H1 (cell line): ENCODE measurements around the gene ZNF33A. TPM values are rescaled to one million over a fixed set of nuclear protein-coding genes. Genes with fewer than 3 reads are reported as not detected.

ENCODE experiments used
- CTCF ChIA-PET: fragments of 300-600 bp; sonication (Branson Sonifier 250); formaldehyde crosslinking; loops from one replicate; lab custom pipeline; 2021; ENCODE audit not compliant: partially characterized antibody; lab: Charles Lee
- POLR2A ChIA-PET: fragments of 300-600 bp; sonication (Branson Sonifier 250); formaldehyde crosslinking; loops from one replicate; lab custom pipeline; 2021; ENCODE audit warnings: inconsistent platforms; ENCODE audit not compliant: partially characterized antibody; lab: Charles Lee
- DNase-seq, 2 experiments: peaks; one replicate each; pipeline versions ENCODE4 v3.0.0 to v3.0.0-alpha.2; 2010 to 2022; ENCODE audit warnings: low spot score in 2 of 2, low read depth in 1 of 2, mixed read lengths in 1 of 2
- FAIRE-seq: peaks from 2 replicates; lab custom pipeline; 2011; peaks lifted over from hg19 to GRCh38; lab: Jason Lieb, UNC
- H2AFZ ChIP-seq: 2 replicates; pipeline ENCODE4 v1.8.1; 2012; ENCODE audit warnings: low read length, inconsistent platforms
- H2AK5ac ChIP-seq: 2 replicates; pipeline ENCODE4 v1.6.1; 2013; ENCODE audit warnings: low read depth, low read length
- H2BK120ac ChIP-seq: replicated peaks from 2 replicates; pipeline ENCODE3; 2013; ENCODE audit warnings: low read depth, low read length, inconsistent platforms
- H2BK12ac ChIP-seq: 2 replicates; pipeline ENCODE4 v1.6.1; 2013; ENCODE audit warnings: low read depth, low read length
- H2BK15ac ChIP-seq: 2 replicates; pipeline ENCODE4 v1.6.1; 2013; ENCODE audit warnings: low read length
- H2BK20ac ChIP-seq: 2 replicates; pipeline ENCODE4 v1.6.1; 2013; ENCODE audit warnings: low read length
- H2BK5ac ChIP-seq: 2 replicates; pipeline ENCODE4 v1.6.1; 2013; ENCODE audit warnings: low read depth, low read length
- H3K14ac ChIP-seq: 2 replicates; pipeline ENCODE4 v1.6.1; 2013; ENCODE audit warnings: inconsistent platforms; ENCODE audit not compliant: insufficient read length
- H3K18ac ChIP-seq: 2 replicates; pipeline ENCODE4 v1.6.1; 2013; ENCODE audit warnings: low read length; ENCODE audit errors: extremely low read depth
- H3K23ac ChIP-seq: 2 replicates; pipeline ENCODE4 v1.6.1; 2013; ENCODE audit warnings: inconsistent platforms; ENCODE audit not compliant: insufficient read length
- H3K23me2 ChIP-seq: 2 replicates; pipeline ENCODE4 v1.6.1; 2013; ENCODE audit warnings: low read depth, low read length
- H3K27ac ChIP-seq: 2 replicates; pipeline ENCODE4 v1.6.1; 2011; ENCODE audit warnings: low read depth, low read length, inconsistent platforms
- H3K27me3 ChIP-seq, 4 experiments: replicated peaks in 1 of 4; 1 replicate in 1 of 4; 2 replicates in 3 of 4; pipeline versions ENCODE4 v1.6.1 to v1.8.1; 2011 to 2013; ENCODE audit warnings: low read length in 3 of 4, mild to moderate bottlenecking in 3 of 4, inconsistent platforms in 2 of 4, mixed read lengths in 2 of 4, moderate library complexity in 1 of 4; ENCODE audit not compliant: control insufficient read depth in 3 of 4, insufficient read depth in 3 of 4; ENCODE audit errors: extremely low read depth in 1 of 4
- H3K36me3 ChIP-seq, 4 experiments: 2 replicates each; pipeline versions ENCODE4 v1.6.1 to v1.8.1; 2011 to 2013; ENCODE audit warnings: mild to moderate bottlenecking in 4 of 4, low read length in 3 of 4, moderate library complexity in 2 of 4, control low read depth in 1 of 4, inconsistent platforms in 1 of 4; ENCODE audit not compliant: insufficient read depth in 4 of 4, control insufficient read depth in 2 of 4
- H3K4ac ChIP-seq: replicated peaks from 2 replicates; pipeline ENCODE3; 2013; ENCODE audit warnings: low read length, low read depth, mixed read lengths, inconsistent platforms; ENCODE audit not compliant: insufficient read length
- H3K4me1 ChIP-seq, 4 experiments: replicated peaks in 1 of 4; 1 replicate in 1 of 4; 2 replicates in 3 of 4; pipeline versions ENCODE4 v1.6.1 to v1.8.1; 2011 to 2013; ENCODE audit warnings: low read length in 3 of 4, inconsistent platforms in 2 of 4, mixed read lengths in 1 of 4; ENCODE audit not compliant: insufficient read depth in 4 of 4, control insufficient read depth in 3 of 4
- H3K4me2 ChIP-seq, 2 experiments: 2 replicates each; pipeline versions ENCODE4 v1.6.1 to v1.8.1; 2011 to 2013; ENCODE audit warnings: low read depth in 2 of 2, low read length in 2 of 2, control low read depth in 1 of 2, inconsistent platforms in 1 of 2, mild to moderate bottlenecking in 1 of 2; ENCODE audit not compliant: insufficient read depth in 1 of 2
- H3K4me3 ChIP-seq, 4 experiments: fragments of 200-600, 300-600 bp in 1 of 4; sonication (generic), shearing (Covaris generic), sonication (Bioruptor Twin) in 1 of 4; 2 replicates each; pipeline versions ENCODE4 v1.5.1 to v1.8.1; 2011 to 2016; ENCODE audit warnings: low read length in 4 of 4, low read depth in 3 of 4, control low read depth in 2 of 4, inconsistent platforms in 2 of 4, mild to moderate bottlenecking in 2 of 4, mixed read lengths in 1 of 4, moderate library complexity in 1 of 4; ENCODE audit not compliant: insufficient read depth in 2 of 4; ENCODE audit errors: extremely low read depth in 1 of 4
- H3K56ac ChIP-seq: replicated peaks from 2 replicates; pipeline ENCODE3; 2013; ENCODE audit warnings: low read depth, mild to moderate bottlenecking, mixed read lengths, low read length, inconsistent platforms; ENCODE audit not compliant: insufficient read length
- H3K79me1 ChIP-seq: 2 replicates; pipeline ENCODE4 v1.6.1; 2013; ENCODE audit warnings: low read depth, low read length, control low read depth
- H3K79me2 ChIP-seq, 2 experiments: 2 replicates each; pipeline versions ENCODE4 v1.6.1 to v1.8.1; 2012 to 2013; ENCODE audit warnings: low read length in 2 of 2, mild to moderate bottlenecking in 2 of 2, inconsistent platforms in 1 of 2; ENCODE audit not compliant: insufficient read depth in 2 of 2, control insufficient read depth in 1 of 2
- H3K9ac ChIP-seq, 4 experiments: replicated peaks in 1 of 4; 1 replicate in 1 of 4; 2 replicates in 3 of 4; pipeline versions ENCODE4 v1.6.1 to v1.8.1; 2011 to 2013; ENCODE audit warnings: low read depth in 3 of 4, low read length in 3 of 4, control low read depth in 2 of 4, mild to moderate bottlenecking in 2 of 4, moderate library complexity in 2 of 4, inconsistent platforms in 1 of 4; ENCODE audit errors: extremely low read depth in 1 of 4
- H3K9me3 ChIP-seq, 2 experiments: 2 replicates each; pipeline versions ENCODE4 v1.6.1 to v1.8.1; 2012 to 2013; ENCODE audit warnings: mild to moderate bottlenecking in 2 of 2, moderate library complexity in 2 of 2, control low read depth in 1 of 2, inconsistent platforms in 1 of 2, low read depth in 1 of 2, low read length in 1 of 2, mixed read lengths in 1 of 2; ENCODE audit not compliant: insufficient read depth in 2 of 2
- H4K20me1 ChIP-seq, 2 experiments: replicated peaks in 1 of 2; 2 replicates each; pipeline versions ENCODE3 to v1.8.1; 2011 to 2013; ENCODE audit warnings: inconsistent platforms in 2 of 2, low read length in 2 of 2, mild to moderate bottlenecking in 1 of 2; ENCODE audit not compliant: insufficient read depth in 2 of 2, control insufficient read depth in 1 of 2
- H4K5ac ChIP-seq: 2 replicates; pipeline ENCODE4 v1.6.1; 2013; ENCODE audit warnings: low read length, low read depth, mixed read lengths, inconsistent platforms; ENCODE audit not compliant: insufficient read length
- H4K8ac ChIP-seq: 2 replicates; pipeline ENCODE4 v1.8.0; 2013; ENCODE audit warnings: mild to moderate bottlenecking, moderate library complexity, low read length, inconsistent platforms; ENCODE audit not compliant: insufficient read depth; ENCODE audit errors: extremely low read depth
- H4K91ac ChIP-seq: replicated peaks from 2 replicates; pipeline ENCODE3; 2013; ENCODE audit warnings: low read length, mixed read lengths, inconsistent platforms; ENCODE audit not compliant: insufficient read length
- ASH2L ChIP-seq: fragments of 200-600, 300-600 bp; sonication (generic); IDR thresholded peaks from one replicate; pipeline ENCODE4 v1.7.1; 2017; ENCODE audit warnings: low read length
- BACH1 ChIP-seq: IDR thresholded peaks from 2 replicates; pipeline ENCODE4 v1.6.1; 2012; ENCODE audit warnings: low read length, improper control_type of control experiment
- KDM1A ChIP-seq: fragments of 200-600, 300-600 bp; sonication (generic); IDR thresholded peaks from 2 replicates; pipeline ENCODE4 v1.7.1; 2016; ENCODE audit warnings: mild to moderate bottlenecking, low read length, borderline replicate concordance
- KDM4A ChIP-seq: IDR thresholded peaks from one replicate; pipeline ENCODE4 v1.7.1; 2012; ENCODE audit warnings: low read depth, mild to moderate bottlenecking, moderate library complexity, low read length, inconsistent platforms; ENCODE audit not compliant: severe bottlenecking
- WGBS, 2 experiments: shearing (Covaris generic) in 1 of 2; methylation state at CpG; one replicate each; pipeline versions ENCODE4 v1.1.6 to v1.1.7; 2013 to 2015; ENCODE audit warnings: low lambda C conversion rate in 2 of 2, mixed read lengths in 2 of 2, inconsistent platforms in 1 of 2, low coverage in 1 of 2, missing lambda C conversion rate in 1 of 2; ENCODE audit not compliant: insufficient replicate concordance in 2 of 2, insufficient coverage in 1 of 2, insufficient read length in 1 of 2; ENCODE audit errors: extremely low coverage in 1 of 2, missing lambda C conversion rate in 1 of 2; 5-methylcytosine and 5-hydroxymethylcytosine counted together
- polyA plus RNA-seq, 7 experiments: library from polyadenylated mRNA; depleted of rRNA in 3 of 7; stranded (reverse) in 5 of 7; unstranded in 2 of 7; fragments of >200 nt in 5 of 7; fragments of 200-250 nt in 2 of 7; gene quantifications; 1 replicate in 5 of 7; 2 replicates in 1 of 7; 4 replicates in 1 of 7; pipeline versions ENCODE4 v1.2.1 to v1.2.3, GENCODE V29; 2011 to 2013; ENCODE audit warnings: missing spikeins in 2 of 7, mixed read lengths in 2 of 7
- total RNA-seq: library from RNA; stranded (reverse); fragmentation: NEBNext Ultra II Directional; extraction: Animal tissue kit (Norgen Biotek cat#: 25700); gene quantifications from 2 replicates; pipeline ENCODE4 v1.2.1, GENCODE V29; 2021

ZNF33A gene
- total and polyA plus RNA-seq, 2 of the 8 experiments (the other 6 are each of a cell fraction or from before 2014, with no cell fraction given): 6.0 to 48.3 TPM

- H4K5ac ChIP-seq: no peak overlapping the region
- WGBS, 2 experiments: 80% methylated on average over 3 of the region's 3 CpGs; no CpG with 5 or more reads in 1 of the 2 experiments
- no peak overlapping the region for H3K4ac ChIP-seq
- H3K79me2 ChIP-seq: no peaks in the 10 kb centered on the region
- no peak overlapping the region for H4K91ac ChIP-seq
- no peak overlapping the region for H3K27ac ChIP-seq
- H3K23ac ChIP-seq: no peak overlapping the region
- no peak overlapping the region for H3K4me2 ChIP-seq
- no peak overlapping the region for H2BK20ac ChIP-seq
- no peak overlapping the region for H2BK12ac ChIP-seq
- no peaks in the 10 kb centered on the region for H3K4me1 ChIP-seq
- no peak overlapping the region for H2BK15ac ChIP-seq
- H3K9ac ChIP-seq: no peak overlapping the region
- no peaks in the 10 kb centered on the region for H3K23me2 ChIP-seq
- H3K9me3 ChIP-seq: peaks cover 40 to 74% of the 10 kb centered on the region in 2 experiments
- no peak overlapping the region for H3K56ac ChIP-seq
- no peaks in the 10 kb centered on the region for H3K27me3 ChIP-seq
- no peak for FAIRE-seq
- ChIA-PET POLR2A (no interaction called here), CTCF (no interaction called here)
- no peaks in the 10 kb centered on the region; a peak in 1 of 8 replicates for H3K36me3 ChIP-seq
- no peak overlapping the region for H3K4me3 ChIP-seq
- no peak for DNase-seq
- H2AFZ ChIP-seq: no peak overlapping the region
- no peak overlapping the region for H3K14ac ChIP-seq
- H3K79me1 ChIP-seq: no peaks in the 10 kb centered on the region
- H3K18ac ChIP-seq: no peak overlapping the region
- H2AK5ac ChIP-seq: no peak overlapping the region
- H2BK120ac ChIP-seq: no peak overlapping the region
- no peak overlapping the region for H2BK5ac ChIP-seq
- no peaks in the 10 kb centered on the region for H4K20me1 ChIP-seq
- no peak for TF ChIP-seq KDM1A
- no peak for TF ChIP-seq KDM4A
- TF ChIP-seq BACH1: no peak
- no peak for TF ChIP-seq ASH2L
- no peak overlapping the region for H4K8ac ChIP-seq
Measured at GRCh38 chr10:37992083-37992482, 18.4 kb upstream of the ZNF33A start.
